Mesodermal cell (in vitro differentiated cells): ENCODE results near the gene ETS1.

Experiments used
- H3K27ac ChIP-seq: 2 replicates; pipeline ENCODE4 v1.7.0; 2013; ENCODE audit warnings: mild to moderate bottlenecking, low read depth, low read length, moderate library complexity; ENCODE audit not compliant: severe bottlenecking
- H3K36me3 ChIP-seq: 2 replicates; pipeline ENCODE4 v1.7.1; 2013; ENCODE audit warnings: mild to moderate bottlenecking, low read length, moderate library complexity; ENCODE audit not compliant: control insufficient read depth, insufficient read depth
- H3K4me1 ChIP-seq: one replicate; pipeline ENCODE4 v1.7.1; 2013; ENCODE audit warnings: mild to moderate bottlenecking, low read length; ENCODE audit not compliant: insufficient read depth, control insufficient read depth, poor library complexity, severe bottlenecking
- H3K4me3 ChIP-seq: 2 replicates; pipeline ENCODE4 v1.7.0; 2013; ENCODE audit warnings: low read length, control low read depth, mild to moderate bottlenecking; ENCODE audit not compliant: insufficient read depth, poor library complexity, severe bottlenecking; ENCODE audit errors: extremely low read depth
- H3K9me3 ChIP-seq: 2 replicates; pipeline ENCODE4 v1.7.1; 2013; ENCODE audit warnings: mild to moderate bottlenecking, low read length, moderate library complexity; ENCODE audit not compliant: control insufficient read depth
- WGBS, 2 experiments: methylation state at CpG; one replicate each; pipeline ENCODE4 v1.1.5; 2013; ENCODE audit warnings: missing lambda C conversion rate in 2 of 2; ENCODE audit not compliant: insufficient coverage in 2 of 2; 5-methylcytosine and 5-hydroxymethylcytosine counted together

The ETS1 gene

DNA sequence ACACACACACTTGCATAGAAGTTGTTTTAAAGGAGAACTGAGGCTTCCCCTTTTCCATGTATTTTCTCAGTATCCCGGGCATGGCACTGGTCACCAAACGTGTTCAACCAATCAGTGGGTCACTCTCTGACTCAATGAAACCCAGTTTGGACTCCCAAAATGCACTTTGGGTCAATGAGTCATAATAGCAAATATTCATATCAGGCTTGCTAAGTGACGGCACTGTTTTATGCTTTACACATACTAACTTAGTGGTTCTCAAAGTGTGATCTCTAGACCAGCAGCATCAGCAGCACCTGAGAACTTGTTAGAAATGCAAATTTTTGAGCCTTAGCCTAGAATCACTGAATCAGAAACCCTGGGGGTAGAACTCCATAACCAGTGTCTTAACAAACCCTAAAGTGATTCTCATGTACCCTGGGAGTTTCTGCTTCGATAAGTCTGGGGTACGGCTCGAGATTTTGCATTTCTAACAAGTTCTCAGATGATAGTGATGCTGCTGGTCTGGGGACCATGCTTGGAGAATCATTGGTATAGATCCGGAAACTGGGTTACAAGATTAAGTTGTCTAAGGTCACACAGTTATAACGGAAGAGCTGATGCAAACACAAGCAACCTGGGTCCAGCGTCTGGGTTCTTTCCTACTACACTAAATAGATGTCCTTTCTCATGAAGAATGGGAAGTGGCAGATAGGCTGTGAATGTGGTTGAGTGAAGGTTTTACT is 35.6 kb downstream of the ETS1 start:
- Histone ChIP-seq H3K36me3 (no peaks in the 10 kb centered on the region), H3K4me3 (no peak overlapping the region), H3K27ac (no peak overlapping the region), H3K4me1 (peaks cover 38% of the 10 kb centered on the region), H3K9me3 (no peaks in the 10 kb centered on the region)
- WGBS, 2 experiments, result 94 to 95% methylated on average over 7 of the region's 9 CpGs

DNA sequence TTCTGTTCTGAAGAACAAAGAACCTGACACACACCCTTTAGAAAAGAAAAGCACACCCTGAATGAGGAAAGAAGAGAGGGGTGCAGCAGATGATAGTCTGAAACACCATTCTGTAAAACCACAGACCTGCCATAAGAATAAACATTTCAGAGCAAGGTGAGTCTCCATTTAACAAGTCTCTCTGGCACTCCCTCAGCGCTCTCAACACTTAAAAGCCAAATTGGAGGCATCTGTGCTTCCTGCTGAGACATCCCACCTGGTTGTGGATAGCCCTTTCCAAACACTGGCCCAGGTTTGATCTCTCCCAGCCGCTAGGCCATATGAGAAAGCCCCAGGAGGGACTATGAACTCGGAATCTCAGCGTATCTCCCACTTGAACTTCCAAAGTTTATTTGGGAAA is 36.3 kb downstream of the ETS1 start:
- H3K4me3 ChIP-seq, result no peak overlapping the region
- peaks cover 38% of the 10 kb centered on the region for H3K4me1 ChIP-seq
- WGBS, 2 experiments, result 80 to 91% methylated on average over 1 of the region's 4 CpGs
- no peaks in the 10 kb centered on the region for H3K36me3 ChIP-seq
- H3K27ac ChIP-seq, result no peak overlapping the region
- H3K9me3 ChIP-seq, result no peaks in the 10 kb centered on the region

DNA sequence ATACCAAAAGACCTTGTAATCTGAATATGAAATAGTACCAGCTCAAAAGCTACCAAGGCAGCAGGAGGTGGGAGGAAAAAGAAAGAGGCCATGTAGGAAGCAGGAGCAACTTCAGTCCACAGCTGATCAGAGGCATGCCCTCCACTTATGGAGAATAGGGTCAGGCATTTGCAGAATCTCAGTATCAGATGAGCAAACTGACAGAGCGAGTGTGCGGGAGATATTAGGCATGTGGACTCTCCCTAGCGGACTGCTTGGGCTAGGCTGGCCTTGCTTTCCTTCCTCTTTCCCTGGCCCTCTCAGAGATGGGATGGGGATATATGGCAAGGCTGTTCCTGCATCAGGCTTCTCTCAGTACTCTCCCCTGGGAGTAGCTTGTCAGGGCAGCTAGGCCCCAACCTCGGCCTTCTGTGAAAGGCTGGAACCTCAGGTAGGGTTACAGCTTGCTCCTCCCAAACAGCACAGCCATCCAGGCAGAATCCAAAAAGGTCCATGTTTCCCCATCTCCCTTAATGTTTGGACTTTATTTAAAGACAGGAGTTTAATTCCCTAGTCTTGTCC is 37.0 kb downstream of the ETS1 start:
- 60 to 96% methylated on average over 1 to 3 of the region's 4 CpGs for WGBS, 2 experiments
- peaks cover 38% of the 10 kb centered on the region for H3K4me1 ChIP-seq
- H3K36me3 ChIP-seq, result no peaks in the 10 kb centered on the region
- no peaks in the 10 kb centered on the region for H3K9me3 ChIP-seq
- H3K4me3 ChIP-seq, result no peak overlapping the region
- H3K27ac ChIP-seq, result no peak overlapping the region

DNA sequence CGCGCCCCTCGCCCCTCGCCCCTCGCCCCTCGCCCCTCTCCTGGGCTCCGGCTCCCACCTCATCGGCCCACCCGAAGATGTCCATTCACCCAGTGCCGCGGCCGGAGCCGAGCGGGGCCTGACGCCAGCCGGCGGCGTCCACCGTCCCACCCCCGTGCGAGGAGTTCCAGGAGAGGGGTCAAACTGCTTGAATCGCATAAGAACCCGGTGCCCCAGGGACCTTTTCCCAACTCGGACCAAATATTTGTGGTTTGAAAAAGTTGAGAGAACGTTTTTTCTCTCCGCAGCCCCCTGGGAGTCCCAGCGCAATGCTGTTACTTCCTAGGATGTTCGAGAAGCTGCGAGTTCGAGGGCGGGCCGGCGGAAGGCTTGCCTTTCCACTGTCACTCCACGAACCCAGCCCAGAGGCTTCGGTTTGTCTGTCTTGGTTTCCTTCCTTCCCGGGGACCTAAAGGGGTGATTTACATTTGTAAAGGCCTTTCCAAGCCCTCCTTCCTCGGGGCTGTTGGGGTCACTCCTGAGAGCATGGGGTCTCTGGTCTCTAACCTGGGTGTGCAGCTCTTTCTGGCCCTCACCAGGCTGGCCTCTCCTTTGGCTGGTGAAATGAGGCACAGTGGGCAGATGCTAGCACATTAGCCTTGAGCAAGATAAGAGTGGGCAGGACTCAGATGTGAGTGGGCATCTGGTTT is 38.0 kb downstream of the ETS1 start:
- Histone ChIP-seq H3K27ac (peak overlapping the region; percentile 72), H3K9me3 (no peaks in the 10 kb centered on the region), H3K4me1 (peaks cover 39% of the 10 kb centered on the region), H3K36me3 (no peaks in the 10 kb centered on the region), H3K4me3 (peak overlapping the region; percentile 31)
- 11 to 37% methylated on average over 8 to 20 of the region's 37 CpGs for WGBS, 2 experiments

DNA sequence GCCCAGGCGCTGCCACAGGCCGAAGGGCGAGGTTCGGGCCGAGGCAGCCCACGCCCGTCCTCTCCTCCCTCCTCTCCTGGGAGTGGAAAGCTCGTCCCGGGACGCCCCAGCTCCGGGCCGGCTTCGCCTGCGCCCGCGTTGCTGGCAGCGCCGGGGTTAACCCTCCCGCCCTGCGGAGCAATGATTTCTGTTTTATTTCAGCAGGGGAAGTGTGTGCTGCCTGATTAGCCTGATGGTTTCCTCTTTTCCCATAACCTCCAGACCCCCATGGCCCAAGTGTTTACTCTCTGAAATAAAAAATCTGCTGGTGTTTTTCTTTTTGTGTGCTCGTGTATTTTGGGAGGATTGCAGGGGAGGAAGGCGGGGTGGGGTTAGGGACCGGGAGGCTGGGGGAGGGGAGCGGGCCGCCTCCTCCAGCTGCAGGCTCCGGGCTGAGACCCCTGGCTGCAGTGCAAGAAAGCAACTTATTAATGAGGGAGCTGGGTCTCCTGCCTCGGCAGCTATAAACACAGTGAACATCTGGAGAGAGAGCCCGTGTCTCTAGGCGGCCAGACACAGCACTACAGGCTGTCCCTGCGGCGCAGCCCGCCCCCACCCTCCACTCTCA is 38.6 kb downstream of the ETS1 start:
- Histone ChIP-seq H3K4me3 (peak overlapping the region; percentile 31), H3K4me1 (peaks cover 34% of the 10 kb centered on the region), H3K9me3 (no peaks in the 10 kb centered on the region), H3K36me3 (no peaks in the 10 kb centered on the region), H3K27ac (peak overlapping the region; percentile 72)
- 3 to 6% methylated on average over 9 to 18 of the region's 32 CpGs for WGBS, 2 experiments

DNA sequence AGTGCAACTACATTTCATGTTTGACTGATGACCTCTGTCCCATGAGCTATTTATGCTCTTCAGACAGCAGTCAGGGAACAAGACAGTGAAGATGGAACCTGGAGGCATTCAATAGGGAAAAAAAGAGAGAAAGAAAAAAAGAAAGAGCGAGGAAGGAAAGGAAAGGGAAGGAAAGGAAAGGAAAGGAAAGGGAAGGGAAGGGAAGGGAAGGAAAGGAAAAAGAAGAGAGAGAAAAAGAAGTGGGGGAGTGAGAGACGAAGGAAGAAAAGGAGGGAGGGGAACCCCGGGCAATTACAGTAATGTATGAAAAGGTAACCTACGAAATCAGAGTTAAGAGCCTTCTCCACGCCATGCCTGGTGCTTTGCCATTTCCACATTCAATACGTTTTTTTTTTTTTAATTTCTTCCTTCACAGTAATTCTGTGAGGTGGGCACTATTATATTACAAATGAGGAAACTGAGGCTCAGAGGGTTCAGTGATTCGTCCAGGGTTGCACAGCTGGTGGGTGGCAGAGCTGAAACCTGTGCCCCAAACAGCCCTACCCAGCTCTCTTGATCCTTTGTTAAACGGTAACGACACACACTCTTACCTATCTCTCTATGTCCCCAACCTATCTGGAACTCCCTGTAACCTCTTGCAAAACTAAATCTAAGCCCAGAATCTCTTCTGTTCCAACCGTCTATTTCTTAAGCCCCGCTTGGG is 39.3 kb downstream of the ETS1 start:
- H3K36me3 ChIP-seq, result no peaks in the 10 kb centered on the region
- H3K4me1 ChIP-seq, result peaks cover 29% of the 10 kb centered on the region
- peak overlapping the region; percentile 72 for H3K27ac ChIP-seq
- WGBS, 2 experiments, result 35 to 45% methylated on average over 7 of the region's 11 CpGs
- H3K9me3 ChIP-seq, result no peaks in the 10 kb centered on the region
- H3K4me3 ChIP-seq, result peak overlapping the region; percentile 31

DNA sequence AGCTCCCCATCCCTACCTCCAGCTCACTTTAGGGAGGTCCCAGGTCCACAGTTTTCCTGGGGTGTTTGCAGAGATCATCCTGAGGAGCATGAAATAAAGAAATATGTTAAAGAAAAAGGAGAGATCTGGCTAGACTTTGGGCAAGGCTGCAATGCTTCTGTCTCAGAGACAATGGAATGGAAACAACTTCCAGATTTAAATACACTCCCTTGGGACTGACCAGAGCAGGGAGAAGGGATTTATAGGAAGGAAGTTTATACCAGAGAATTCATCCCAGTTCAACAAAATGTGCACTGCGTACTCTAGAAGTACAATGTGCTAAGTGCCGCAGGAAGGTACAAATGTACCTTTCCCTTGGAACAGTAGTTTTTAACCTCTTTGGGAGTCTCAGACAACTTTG is 40.4 kb downstream of the ETS1 start:
- Histone ChIP-seq H3K27ac (peak overlapping the region; percentile 36), H3K36me3 (no peaks in the 10 kb centered on the region)
- 93 to 100% methylated on average over 2 of the region's 2 CpGs for WGBS, 2 experiments

DNA sequence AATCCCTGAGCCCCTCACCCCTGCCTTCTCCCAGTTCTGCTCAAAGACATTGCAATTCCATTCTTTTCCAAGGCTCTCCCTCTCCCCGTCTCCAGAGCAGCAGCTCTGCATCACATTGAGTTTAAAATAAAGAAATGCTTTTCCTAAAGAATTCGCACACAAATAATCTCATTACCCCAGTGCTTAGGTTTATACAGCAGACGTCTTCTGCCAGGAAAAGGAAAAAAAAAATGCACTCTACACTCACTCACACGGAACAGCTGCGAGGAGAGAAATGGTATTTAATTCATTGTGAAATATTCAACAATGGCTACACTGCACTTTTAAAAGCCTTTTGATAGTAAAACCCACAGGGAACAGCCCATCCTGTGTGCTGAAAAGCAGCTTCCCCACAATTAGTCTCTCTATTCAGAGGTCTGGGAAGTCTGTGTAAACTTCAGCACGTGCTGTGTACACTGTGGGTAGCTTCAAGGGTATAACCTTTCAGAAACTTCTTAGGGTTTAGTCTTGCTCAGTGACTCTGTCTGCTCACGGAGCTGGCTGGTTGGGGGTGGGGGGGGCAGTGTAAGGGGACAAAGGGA is 42.8 kb downstream of the ETS1 start:
- Histone ChIP-seq H3K4me1 (peaks cover 20% of the 10 kb centered on the region), H3K27ac (no peak overlapping the region), H3K9me3 (no peaks in the 10 kb centered on the region), H3K36me3 (no peaks in the 10 kb centered on the region), H3K4me3 (no peak overlapping the region)
- 23% methylated on average over 2 of the region's 7 CpGs; no CpG with 5 or more reads in 1 of the 2 experiments for WGBS, 2 experiments

More for the DNA sequence above, 40.4 kb downstream of the ETS1 start:
- H3K4me3 ChIP-seq, result no peak overlapping the region
- no peaks in the 10 kb centered on the region for H3K9me3 ChIP-seq
- H3K4me1 ChIP-seq, result peaks cover 26% of the 10 kb centered on the region

DNA sequence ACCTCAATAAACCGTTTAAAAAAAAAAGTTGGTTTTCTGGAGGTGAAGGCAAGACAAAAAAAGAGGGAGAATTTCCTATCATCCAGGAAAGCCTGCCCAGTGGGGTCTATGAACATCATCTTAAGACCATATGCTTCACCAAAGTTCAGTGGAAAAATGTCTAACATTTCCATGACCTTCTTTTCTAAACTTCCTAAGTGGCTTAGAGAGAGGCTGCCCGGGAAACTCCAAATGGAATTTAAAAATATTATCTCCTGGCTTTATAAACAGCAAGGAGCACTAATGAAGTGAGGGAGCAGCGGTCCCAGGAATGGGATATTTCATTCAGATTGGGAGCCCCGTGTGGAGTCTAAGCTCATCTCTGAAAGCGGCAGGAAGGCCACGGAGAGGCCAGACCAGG is 46.9 kb downstream of the ETS1 start:
- 70 to 95% methylated on average over 2 to 4 of the region's 6 CpGs for WGBS, 2 experiments
- no peaks in the 10 kb centered on the region for H3K36me3 ChIP-seq
- no peaks in the 10 kb centered on the region for H3K9me3 ChIP-seq
- no peak overlapping the region for H3K27ac ChIP-seq
- H3K4me1 ChIP-seq, result peaks cover 3% of the 10 kb centered on the region
- no peak overlapping the region for H3K4me3 ChIP-seq

DNA sequence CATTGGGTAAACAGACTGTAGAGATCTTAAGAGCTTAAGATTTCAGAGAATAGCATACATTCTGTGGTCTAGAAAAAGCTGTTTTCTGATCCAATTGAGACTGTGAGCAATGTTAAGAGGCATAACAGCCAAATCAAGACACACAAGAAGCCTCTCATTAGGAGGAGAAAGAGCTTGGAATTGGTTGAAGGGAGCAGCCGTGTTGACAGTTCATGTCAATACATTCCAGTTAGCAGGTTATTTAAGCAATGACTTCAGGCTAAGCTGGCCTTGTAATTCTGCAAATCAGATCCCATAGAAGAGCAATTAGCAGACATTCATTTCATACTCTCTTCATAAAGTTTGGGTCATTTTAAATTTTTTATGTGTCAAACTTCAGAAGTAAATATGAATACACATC is 50.9 kb downstream of the ETS1 start:
- no peak overlapping the region for H3K4me3 ChIP-seq
- H3K27ac ChIP-seq, result no peak overlapping the region
- H3K9me3 ChIP-seq, result no peaks in the 10 kb centered on the region
- no CpG with 5 or more reads among the region's 1 CpG for WGBS, 2 experiments
- H3K4me1 ChIP-seq, result no peaks in the 10 kb centered on the region
- H3K36me3 ChIP-seq, result no peaks in the 10 kb centered on the region
